ENCODE results near the gene SORCS1.

SORCS1 gene

DNA sequence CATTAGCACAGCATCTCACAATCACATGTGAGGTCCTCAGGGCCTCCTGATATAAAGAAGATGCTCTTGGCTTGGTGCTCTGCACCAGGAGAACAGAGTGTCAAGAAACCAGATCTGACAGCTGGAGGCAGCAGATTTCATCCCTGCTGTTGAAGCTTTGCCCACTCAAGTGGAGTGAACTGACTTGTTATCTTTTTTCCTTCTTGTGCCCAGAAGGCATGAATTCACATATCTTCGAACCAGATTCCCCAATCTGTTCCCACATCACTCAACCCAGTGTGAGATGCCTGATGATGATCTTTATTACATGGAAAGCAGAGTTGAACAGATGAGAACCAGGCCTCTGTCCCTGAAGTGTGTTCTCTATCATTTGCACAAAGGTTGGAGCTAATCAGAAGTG, 521.0 kb downstream of the SORCS1 start:
- H3K4me3 ChIP-seq (ENCODE audit: low read depth, low read length), result no peak overlapping the region

DNA sequence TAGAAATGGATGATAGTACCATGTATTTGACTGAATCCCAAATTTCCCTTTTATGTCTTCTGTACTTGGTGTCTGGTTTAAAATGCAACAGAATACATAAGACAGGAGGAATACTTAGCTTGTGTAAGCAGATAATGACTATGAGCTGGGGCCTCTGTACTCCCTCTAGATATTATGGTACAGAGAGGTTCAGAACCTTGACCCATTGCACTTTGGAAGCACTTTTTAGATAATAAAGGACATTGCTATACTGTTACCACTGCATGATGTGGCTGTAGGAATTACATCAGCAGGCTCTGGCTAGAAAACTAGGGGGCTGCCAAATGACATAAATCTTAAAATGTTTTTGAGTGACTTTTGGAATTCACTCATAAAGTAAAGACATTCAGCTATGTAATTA, 526.6 kb downstream of the SORCS1 start:
- no peak overlapping the region for H3K4me3 ChIP-seq (ENCODE audit: low read depth, low read length)
- TF ChIP-seq, protein P1, sequence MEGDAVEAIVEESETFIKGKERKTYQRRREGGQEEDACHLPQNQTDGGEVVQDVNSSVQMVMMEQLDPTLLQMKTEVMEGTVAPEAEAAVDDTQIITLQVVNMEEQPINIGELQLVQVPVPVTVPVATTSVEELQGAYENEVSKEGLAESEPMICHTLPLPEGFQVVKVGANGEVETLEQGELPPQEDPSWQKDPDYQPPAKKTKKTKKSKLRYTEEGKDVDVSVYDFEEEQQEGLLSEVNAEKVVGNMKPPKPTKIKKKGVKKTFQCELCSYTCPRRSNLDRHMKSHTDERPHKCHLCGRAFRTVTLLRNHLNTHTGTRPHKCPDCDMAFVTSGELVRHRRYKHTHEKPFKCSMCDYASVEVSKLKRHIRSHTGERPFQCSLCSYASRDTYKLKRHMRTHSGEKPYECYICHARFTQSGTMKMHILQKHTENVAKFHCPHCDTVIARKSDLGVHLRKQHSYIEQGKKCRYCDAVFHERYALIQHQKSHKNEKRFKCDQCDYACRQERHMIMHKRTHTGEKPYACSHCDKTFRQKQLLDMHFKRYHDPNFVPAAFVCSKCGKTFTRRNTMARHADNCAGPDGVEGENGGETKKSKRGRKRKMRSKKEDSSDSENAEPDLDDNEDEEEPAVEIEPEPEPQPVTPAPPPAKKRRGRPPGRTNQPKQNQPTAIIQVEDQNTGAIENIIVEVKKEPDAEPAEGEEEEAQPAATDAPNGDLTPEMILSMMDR (IDR thresholded peaks at IDR 0.05; ENCODE audit: low read depth, low read length), result no peak

More for the DNA sequence above, 521.0 kb downstream of the SORCS1 start:
- TF ChIP-seq, protein P1 (IDR thresholded peaks at IDR 0.05; ENCODE audit: low read depth, low read length), result no peak

- no peak overlapping the region for H3K4me3 ChIP-seq (ENCODE audit: low read depth, low read length)
- TF ChIP-seq, protein P1 (IDR thresholded peaks at IDR 0.05; ENCODE audit: low read depth, low read length), result no peak
Observed at GRCh38 chr10:106636766-106637491, 527.6 kb downstream of the SORCS1 start.

GRCh38 chr10:106635947-106636346, 528.6 kb downstream of the SORCS1 start:
- H3K4me3 ChIP-seq (ENCODE audit: low read depth, low read length), result no peak overlapping the region
- TF ChIP-seq, protein P1 (IDR thresholded peaks at IDR 0.05; ENCODE audit: low read depth, low read length), result no peak

GRCh38 chr10:106631016-106631702, 533.3 kb downstream of the SORCS1 start:
- TF ChIP-seq, protein P1 (IDR thresholded peaks at IDR 0.05; ENCODE audit: low read depth, low read length), result no peak
- no peak overlapping the region for H3K4me3 ChIP-seq (ENCODE audit: low read depth, low read length)

DNA sequence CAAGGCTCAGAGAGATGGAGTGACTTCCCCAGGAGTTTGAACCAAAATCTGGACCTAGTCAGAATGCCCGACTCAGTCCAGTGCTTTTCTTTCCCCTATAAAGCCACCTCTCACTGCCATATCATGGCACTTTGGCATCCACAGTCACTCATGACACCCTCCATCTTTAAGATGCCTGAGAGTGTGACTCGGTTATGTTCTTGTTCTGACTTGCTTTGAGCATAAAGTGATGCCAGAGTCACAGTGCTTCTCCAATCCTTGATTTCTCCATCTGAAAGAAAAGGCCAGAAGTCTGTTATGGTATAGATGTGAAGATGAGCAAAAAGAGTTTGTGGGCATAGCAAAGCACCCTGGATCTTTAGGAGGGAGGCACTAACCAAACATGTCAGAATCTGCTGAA, 538.1 kb downstream of the SORCS1 start:
- TF ChIP-seq, protein P1 (IDR thresholded peaks at IDR 0.05; ENCODE audit: low read depth, low read length), result no peak
- no peak overlapping the region for H3K4me3 ChIP-seq (ENCODE audit: low read depth, low read length)

- no peak overlapping the region for H3K4me3 ChIP-seq (ENCODE audit: low read depth, low read length)
- TF ChIP-seq, protein P1 (IDR thresholded peaks at IDR 0.05; ENCODE audit: low read depth, low read length), result no peak
Observed at GRCh38 chr10:106625751-106626150, 538.8 kb downstream of the SORCS1 start.

Data from WI38 (cell line).